HG02610 (cell line): ENCODE measurements around the gene LSAMP.
A peak's percentile ranks its signal among the peaks of the same experiment; 100 is the strongest.

Experiments
- ATAC-seq: cut with Tn5 transposase; IDR thresholded peaks from one replicate; pipeline ENCODE4 v1.9.1; 2021; ENCODE audit warnings: mild to moderate bottlenecking, moderate library complexity; ENCODE audit not compliant: unreplicated experiment

LSAMP gene

GRCh38 chr3:116032176-116032575 is 413.1 kb downstream of the LSAMP start:
- ATAC-seq, result peak; percentile 65

GRCh38 chr3:116030131-116030850 is 415.0 kb downstream of the LSAMP start:
- no peak for ATAC-seq

GRCh38 chr3:116029266-116029665 is 416.0 kb downstream of the LSAMP start:
- ATAC-seq, result no peak

GRCh38 chr3:116028157-116028556 is 417.1 kb downstream of the LSAMP start:
- ATAC-seq, result no peak

GRCh38 chr3:116020989-116021388 is 424.3 kb downstream of the LSAMP start:
- no peak for ATAC-seq

- ATAC-seq, result peak; percentile 94
These were observed 424.8 kb downstream of the LSAMP start for GRCh38 chr3:116020495-116020894.

GRCh38 chr3:116019254-116019763 is 426.0 kb downstream of the LSAMP start:
- no peak for ATAC-seq

- no peak for ATAC-seq
These were observed 426.6 kb downstream of the LSAMP start for GRCh38 chr3:116018646-116019045.

GRCh38 chr3:116015931-116016330 is 429.4 kb downstream of the LSAMP start:
- ATAC-seq, result no peak

GRCh38 chr3:116007000-116007399 is 438.3 kb downstream of the LSAMP start:
- ATAC-seq, result no peak

- ATAC-seq, result no peak
These were observed 439.9 kb downstream of the LSAMP start for GRCh38 chr3:116005404-116005803.

GRCh38 chr3:116002235-116002634 is 443.1 kb downstream of the LSAMP start:
- no peak for ATAC-seq

GRCh38 chr3:116001151-116001621 is 444.1 kb downstream of the LSAMP start:
- ATAC-seq, result no peak

GRCh38 chr3:116000311-116000710 is 445.0 kb downstream of the LSAMP start:
- peak; percentile 95 for ATAC-seq

- ATAC-seq, result no peak
These were observed 445.7 kb downstream of the LSAMP start for GRCh38 chr3:115999613-116000012.

- no peak for ATAC-seq
These were observed 446.2 kb downstream of the LSAMP start for GRCh38 chr3:115999001-115999585.

GRCh38 chr3:115996420-115997108 is 448.7 kb downstream of the LSAMP start:
- ATAC-seq, result no peak

- no peak for ATAC-seq
These were observed 454.6 kb downstream of the LSAMP start for GRCh38 chr3:115990669-115991068.

GRCh38 chr3:115989684-115990421 is 455.4 kb downstream of the LSAMP start:
- no peak for ATAC-seq

GRCh38 chr3:115986555-115987207 is 458.6 kb downstream of the LSAMP start:
- no peak for ATAC-seq

GRCh38 chr3:115982629-115983028 is 462.7 kb downstream of the LSAMP start:
- no peak for ATAC-seq
